K562 (cell line): ENCODE data around the gene TMEM30A. TPM values are rescaled to one million over a fixed set of nuclear protein-coding genes. Genes with fewer than 3 reads are reported as not detected.

ENCODE experiments used
- BCOR ChIP-seq: fragments of 450-650 bp; IDR thresholded peaks from 2 replicates; pipeline ENCODE4 v1.6.1; 2016
- CHD4 ChIP-seq: fragments of 200-600 bp; sonication (generic); IDR thresholded peaks from 3 replicates; pipeline ENCODE4 v1.6.1; 2012; ENCODE audit warnings: low read depth, mild to moderate bottlenecking, mixed read lengths, low read length, inconsistent platforms; ENCODE audit not compliant: insufficient read depth, insufficient replicate concordance, poor library complexity, severe bottlenecking
- DIDO1 ChIP-seq: fragments of 450-650 bp; IDR thresholded peaks from 2 replicates; pipeline ENCODE4 v1.6.1; 2016; ENCODE audit warnings: low read depth, missing biosample characterization, missing genetic modification characterization
- KAT8 ChIP-seq: fragments of 450-650 bp; IDR thresholded peaks from 2 replicates; pipeline ENCODE4 v1.6.1; 2016; ENCODE audit warnings: low read depth, mild to moderate bottlenecking
- RUNX1 ChIP-seq: sonication (generic); IDR thresholded peaks from 2 replicates; pipeline ENCODE4 v1.6.1; 2016; ENCODE audit warnings: antibody characterized with exemption, low read depth
- SIN3A ChIP-seq, 2 experiments: fragments of 150-350 bp in 1 of 2; IDR thresholded peaks; 2 replicates each; pipeline ENCODE4 v1.6.1; 2011 to 2016; ENCODE audit warnings: borderline replicate concordance in 2 of 2, low read depth in 2 of 2, low read length in 2 of 2, mild to moderate bottlenecking in 2 of 2, moderate library complexity in 2 of 2; ENCODE audit not compliant: control insufficient read depth in 1 of 2
- polyA plus RNA-seq, 8 experiments: library from polyadenylated mRNA; depleted of rRNA in 4 of 8; stranded (reverse) in 5 of 8; unstranded in 3 of 8; fragments of >200 nt; fragmentation: Nextera tagmentation in 2 of 8; fragmentation: Illumina TruSeq in 1 of 8; extraction: Ambion mirVana in 2 of 8; extraction: Trizol in 1 of 8; gene quantifications; 2 replicates each; pipeline versions ENCODE4 v1.2.1 to v1.2.3, GENCODE V29; 2011 to 2014; ENCODE audit warnings: inconsistent platforms in 1 of 8, missing spikeins in 1 of 8
- total RNA-seq, 7 experiments: library from RNA; depleted of rRNA in 6 of 7; stranded (reverse); fragments of >200 nt in 6 of 7; fragmentation: Illumina TruSeq in 2 of 7; extraction: Trizol in 2 of 7; gene quantifications; 2 replicates each; pipeline versions ENCODE4 v1.2.1 to v1.2.3, GENCODE V29; 2011 to 2021; ENCODE audit warnings: low replicate concordance in 1 of 7
- TF ChIP-seq, protein P1 (sequence below): fragments of 450-650 bp; formaldehyde crosslinking; IDR thresholded peaks from 2 replicates; pipeline ENCODE4 v1.4.0; 2020; ENCODE audit warnings: mild to moderate bottlenecking, mixed read lengths
- TF ChIP-seq, protein P2 (sequence below), 2 experiments: IDR thresholded peaks; 2 replicates each; pipeline ENCODE4 v1.6.1; 2012; ENCODE audit warnings: improper control_type of control experiment in 2 of 2, low read depth in 2 of 2, low read length in 2 of 2, borderline replicate concordance in 1 of 2
- TF ChIP-seq, protein P3 (sequence below): fragments of 250-450 bp; sonication (Bioruptor Pico); IDR thresholded peaks from 2 replicates; pipeline ENCODE4 v1.4.0; 2020
- TF ChIP-seq, protein P4 (sequence below): sonication (generic); IDR thresholded peaks from 2 replicates; pipeline ENCODE4 v1.6.1; 2016
- TF ChIP-seq, protein P5 (sequence below), 2 experiments: fragments of 250-450 bp in 1 of 2; fragments of 450-650 bp in 1 of 2; sonication (Bioruptor Pico) in 1 of 2; IDR thresholded peaks; 2 replicates each; pipeline versions ENCODE4 v1.6.1 to v1.8.0; 2016 to 2021; ENCODE audit warnings: mild to moderate bottlenecking in 2 of 2, moderate library complexity in 2 of 2, missing compliant biosample characterization in 1 of 2, missing genetic modification characterization in 1 of 2

The TMEM30A gene
- total and polyA plus RNA-seq, 9 of the 15 experiments (the other 6 are each of a cell fraction or from before 2014, with no cell fraction given) = 6.5 to 31.2 (median 16.3) TPM

DNA sequence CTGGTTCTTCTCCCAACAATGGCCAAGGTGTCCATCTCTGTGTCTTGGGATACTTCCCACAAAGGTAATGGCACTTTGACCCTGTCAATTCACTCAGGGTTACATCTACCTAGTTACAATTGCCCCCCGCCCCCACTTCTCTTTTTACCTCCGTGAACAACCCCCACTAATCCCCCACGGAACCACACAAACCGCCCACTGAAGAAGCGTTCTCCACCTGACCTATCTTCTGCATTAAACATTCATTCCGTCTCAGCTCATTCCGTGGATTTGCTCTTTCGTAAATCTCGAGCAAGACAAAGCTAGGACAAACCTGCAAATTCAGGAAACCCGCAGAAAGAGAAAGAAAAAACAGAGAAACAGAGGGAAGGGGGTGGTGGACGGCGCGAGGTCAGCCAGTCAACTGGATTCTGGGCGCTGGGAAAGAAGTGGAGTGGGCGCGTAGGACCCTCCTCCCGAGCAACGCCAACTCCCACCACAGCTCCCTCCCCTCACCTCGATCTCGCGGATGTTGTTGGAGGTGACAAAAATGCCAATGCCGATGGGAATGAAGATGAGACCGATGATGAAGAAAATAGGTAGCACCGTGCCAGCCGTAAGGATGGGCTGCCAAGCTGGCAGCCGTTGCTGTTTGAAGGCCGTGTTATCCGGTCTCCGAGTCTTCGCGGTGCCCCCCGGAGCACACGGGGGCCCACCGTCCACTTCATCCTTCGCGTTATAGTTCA lies 523 bp downstream of the TMEM30A start (continued):
- no peak for TF ChIP-seq DIDO1 (tag)
- TF ChIP-seq RUNX1 = no peak
- TF ChIP-seq, protein P1, sequence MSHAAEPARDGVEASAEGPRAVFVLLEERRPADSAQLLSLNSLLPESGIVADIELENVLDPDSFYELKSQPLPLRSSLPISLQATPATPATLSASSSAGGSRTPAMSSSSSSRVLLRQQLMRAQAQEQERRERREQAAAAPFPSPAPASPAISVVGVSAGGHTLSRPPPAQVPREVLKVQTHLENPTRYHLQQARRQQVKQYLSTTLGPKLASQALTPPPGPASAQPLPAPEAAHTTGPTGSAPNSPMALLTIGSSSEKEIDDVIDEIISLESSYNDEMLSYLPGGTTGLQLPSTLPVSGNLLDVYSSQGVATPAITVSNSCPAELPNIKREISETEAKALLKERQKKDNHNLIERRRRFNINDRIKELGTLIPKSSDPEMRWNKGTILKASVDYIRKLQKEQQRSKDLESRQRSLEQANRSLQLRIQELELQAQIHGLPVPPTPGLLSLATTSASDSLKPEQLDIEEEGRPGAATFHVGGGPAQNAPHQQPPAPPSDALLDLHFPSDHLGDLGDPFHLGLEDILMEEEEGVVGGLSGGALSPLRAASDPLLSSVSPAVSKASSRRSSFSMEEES (CRISPR knock-in tag) = no peak
- TF ChIP-seq, protein P2, sequence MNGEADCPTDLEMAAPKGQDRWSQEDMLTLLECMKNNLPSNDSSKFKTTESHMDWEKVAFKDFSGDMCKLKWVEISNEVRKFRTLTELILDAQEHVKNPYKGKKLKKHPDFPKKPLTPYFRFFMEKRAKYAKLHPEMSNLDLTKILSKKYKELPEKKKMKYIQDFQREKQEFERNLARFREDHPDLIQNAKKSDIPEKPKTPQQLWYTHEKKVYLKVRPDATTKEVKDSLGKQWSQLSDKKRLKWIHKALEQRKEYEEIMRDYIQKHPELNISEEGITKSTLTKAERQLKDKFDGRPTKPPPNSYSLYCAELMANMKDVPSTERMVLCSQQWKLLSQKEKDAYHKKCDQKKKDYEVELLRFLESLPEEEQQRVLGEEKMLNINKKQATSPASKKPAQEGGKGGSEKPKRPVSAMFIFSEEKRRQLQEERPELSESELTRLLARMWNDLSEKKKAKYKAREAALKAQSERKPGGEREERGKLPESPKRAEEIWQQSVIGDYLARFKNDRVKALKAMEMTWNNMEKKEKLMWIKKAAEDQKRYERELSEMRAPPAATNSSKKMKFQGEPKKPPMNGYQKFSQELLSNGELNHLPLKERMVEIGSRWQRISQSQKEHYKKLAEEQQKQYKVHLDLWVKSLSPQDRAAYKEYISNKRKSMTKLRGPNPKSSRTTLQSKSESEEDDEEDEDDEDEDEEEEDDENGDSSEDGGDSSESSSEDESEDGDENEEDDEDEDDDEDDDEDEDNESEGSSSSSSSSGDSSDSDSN (IDR thresholded peaks at IDR 0.05; ENCODE audit: borderline replicate concordance in 1 of 2, low read depth in 2 of 2, low read length in 2 of 2) = 0 out of 4 replicates have a peak, but pooled peaks of 1 of the 2 experiments have one; percentile 15
- no peak for TF ChIP-seq BCOR
- TF ChIP-seq SIN3A (IDR thresholded peaks at IDR 0.05; ENCODE audit: borderline replicate concordance in 2 of 2, control insufficient read depth in 1 of 2, low read depth in 2 of 2, low read length in 2 of 2) = no peak
- TF ChIP-seq, protein P3, sequence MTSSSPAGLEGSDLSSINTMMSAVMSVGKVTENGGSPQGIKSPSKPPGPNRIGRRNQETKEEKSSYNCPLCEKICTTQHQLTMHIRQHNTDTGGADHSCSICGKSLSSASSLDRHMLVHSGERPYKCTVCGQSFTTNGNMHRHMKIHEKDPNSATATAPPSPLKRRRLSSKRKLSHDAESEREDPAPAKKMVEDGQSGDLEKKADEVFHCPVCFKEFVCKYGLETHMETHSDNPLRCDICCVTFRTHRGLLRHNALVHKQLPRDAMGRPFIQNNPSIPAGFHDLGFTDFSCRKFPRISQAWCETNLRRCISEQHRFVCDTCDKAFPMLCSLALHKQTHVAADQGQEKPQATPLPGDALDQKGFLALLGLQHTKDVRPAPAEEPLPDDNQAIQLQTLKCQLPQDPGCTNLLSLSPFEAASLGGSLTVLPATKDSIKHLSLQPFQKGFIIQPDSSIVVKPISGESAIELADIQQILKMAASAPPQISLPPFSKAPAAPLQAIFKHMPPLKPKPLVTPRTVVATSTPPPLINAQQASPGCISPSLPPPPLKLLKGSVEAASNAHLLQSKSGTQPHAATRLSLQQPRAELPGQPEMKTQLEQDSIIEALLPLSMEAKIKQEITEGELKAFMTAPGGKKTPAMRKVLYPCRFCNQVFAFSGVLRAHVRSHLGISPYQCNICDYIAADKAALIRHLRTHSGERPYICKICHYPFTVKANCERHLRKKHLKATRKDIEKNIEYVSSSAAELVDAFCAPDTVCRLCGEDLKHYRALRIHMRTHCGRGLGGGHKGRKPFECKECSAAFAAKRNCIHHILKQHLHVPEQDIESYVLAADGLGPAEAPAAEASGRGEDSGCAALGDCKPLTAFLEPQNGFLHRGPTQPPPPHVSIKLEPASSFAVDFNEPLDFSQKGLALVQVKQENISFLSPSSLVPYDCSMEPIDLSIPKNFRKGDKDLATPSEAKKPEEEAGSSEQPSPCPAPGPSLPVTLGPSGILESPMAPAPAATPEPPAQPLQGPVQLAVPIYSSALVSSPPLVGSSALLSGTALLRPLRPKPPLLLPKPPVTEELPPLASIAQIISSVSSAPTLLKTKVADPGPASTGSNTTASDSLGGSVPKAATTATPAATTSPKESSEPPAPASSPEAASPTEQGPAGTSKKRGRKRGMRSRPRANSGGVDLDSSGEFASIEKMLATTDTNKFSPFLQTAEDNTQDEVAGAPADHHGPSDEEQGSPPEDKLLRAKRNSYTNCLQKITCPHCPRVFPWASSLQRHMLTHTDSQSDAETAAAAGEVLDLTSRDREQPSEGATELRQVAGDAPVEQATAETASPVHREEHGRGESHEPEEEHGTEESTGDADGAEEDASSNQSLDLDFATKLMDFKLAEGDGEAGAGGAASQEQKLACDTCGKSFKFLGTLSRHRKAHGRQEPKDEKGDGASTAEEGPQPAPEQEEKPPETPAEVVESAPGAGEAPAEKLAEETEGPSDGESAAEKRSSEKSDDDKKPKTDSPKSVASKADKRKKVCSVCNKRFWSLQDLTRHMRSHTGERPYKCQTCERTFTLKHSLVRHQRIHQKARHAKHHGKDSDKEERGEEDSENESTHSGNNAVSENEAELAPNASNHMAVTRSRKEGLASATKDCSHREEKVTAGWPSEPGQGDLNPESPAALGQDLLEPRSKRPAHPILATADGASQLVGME (CRISPR knock-in tag) = no peak
- TF ChIP-seq KAT8 = no peak
- TF ChIP-seq, protein P4, sequence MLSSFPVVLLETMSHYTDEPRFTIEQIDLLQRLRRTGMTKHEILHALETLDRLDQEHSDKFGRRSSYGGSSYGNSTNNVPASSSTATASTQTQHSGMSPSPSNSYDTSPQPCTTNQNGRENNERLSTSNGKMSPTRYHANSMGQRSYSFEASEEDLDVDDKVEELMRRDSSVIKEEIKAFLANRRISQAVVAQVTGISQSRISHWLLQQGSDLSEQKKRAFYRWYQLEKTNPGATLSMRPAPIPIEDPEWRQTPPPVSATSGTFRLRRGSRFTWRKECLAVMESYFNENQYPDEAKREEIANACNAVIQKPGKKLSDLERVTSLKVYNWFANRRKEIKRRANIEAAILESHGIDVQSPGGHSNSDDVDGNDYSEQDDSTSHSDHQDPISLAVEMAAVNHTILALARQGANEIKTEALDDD = no peak
- TF ChIP-seq, protein P5, sequence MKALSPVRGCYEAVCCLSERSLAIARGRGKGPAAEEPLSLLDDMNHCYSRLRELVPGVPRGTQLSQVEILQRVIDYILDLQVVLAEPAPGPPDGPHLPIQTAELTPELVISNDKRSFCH (CRISPR knock-in tag; IDR thresholded peaks at IDR 0.05) = no peak
- TF ChIP-seq, protein P5 (tag; IDR thresholded peaks at IDR 0.05) = 0 out of 2 replicates have a peak, but pooled peaks have one; percentile 56
- TF ChIP-seq CHD4 = peak; percentile 27
